Activated T-cell treated with anti-CD3 and anti-CD28 coated beads for 4 hours (primary cell): Measurements from ENCODE around the gene KCTD1.

Source experiments
- DNase-seq: peaks from one replicate; pipeline ENCODE4 v3.0.0-alpha.2; 2020

KCTD1 gene

GRCh38 chr18:26547646-26548414, 523 bp downstream of the KCTD1 start:
- peak; percentile 25 for DNase-seq

GRCh38 chr18:26546875-26547645, 1.3 kb downstream of the KCTD1 start:
- no peak for DNase-seq

- DNase-seq, result no peak
These were observed 2.0 kb downstream of the KCTD1 start for GRCh38 chr18:26546170-26546874.

GRCh38 chr18:26545335-26546123, 2.8 kb downstream of the KCTD1 start:
- no peak for DNase-seq

GRCh38 chr18:26544451-26544850, 3.9 kb downstream of the KCTD1 start:
- DNase-seq, result no peak

- no peak for DNase-seq
These were observed 5.0 kb downstream of the KCTD1 start for GRCh38 chr18:26543373-26543772.

- no peak for DNase-seq
These were observed 8.2 kb downstream of the KCTD1 start for GRCh38 chr18:26540043-26540628.

- no peak for DNase-seq
These were observed 9.8 kb downstream of the KCTD1 start for GRCh38 chr18:26538524-26538923.

- no peak for DNase-seq
These were observed 11.7 kb downstream of the KCTD1 start for GRCh38 chr18:26536664-26537063.

GRCh38 chr18:26536032-26536431, 12.3 kb downstream of the KCTD1 start:
- DNase-seq, result no peak

- DNase-seq, result no peak
These were observed 12.7 kb downstream of the KCTD1 start for GRCh38 chr18:26535630-26536029.

- no peak for DNase-seq
These were observed 15.7 kb downstream of the KCTD1 start for GRCh38 chr18:26532367-26533340.

- no peak for DNase-seq
These were observed 16.6 kb downstream of the KCTD1 start for GRCh38 chr18:26531605-26532298.

- DNase-seq, result no peak
These were observed 21.5 kb downstream of the KCTD1 start for GRCh38 chr18:26526966-26527234.

- no peak for DNase-seq
These were observed 22.0 kb downstream of the KCTD1 start for GRCh38 chr18:26526128-26526965.

GRCh38 chr18:26524504-26525351, 23.6 kb downstream of the KCTD1 start:
- no peak for DNase-seq

GRCh38 chr18:26524002-26524401, 24.4 kb downstream of the KCTD1 start:
- DNase-seq, result no peak

GRCh38 chr18:26521617-26522016, 26.7 kb downstream of the KCTD1 start:
- DNase-seq, result no peak

GRCh38 chr18:26520974-26521373, 27.4 kb downstream of the KCTD1 start:
- no peak for DNase-seq
